GM23248 (cell line): ENCODE measurements around the gene CSNK2B.

Experiments
- EZH2 ChIP-seq: fragments of 200-600 bp; sonication (generic); IDR thresholded peaks from 2 replicates; pipeline ENCODE4 v1.6.1; 2018; ENCODE audit warnings: antibody characterized with exemption, mild to moderate bottlenecking; ENCODE audit not compliant: insufficient read depth, poor library complexity, severe bottlenecking
- EZH2phosphoT487 ChIP-seq: fragments of 200-600 bp; sonication (generic); IDR thresholded peaks from 2 replicates; pipeline ENCODE4 v1.6.1; 2018; ENCODE audit warnings: antibody characterized with exemption, moderate library complexity, mild to moderate bottlenecking, low read depth; ENCODE audit not compliant: insufficient read depth

DNA sequence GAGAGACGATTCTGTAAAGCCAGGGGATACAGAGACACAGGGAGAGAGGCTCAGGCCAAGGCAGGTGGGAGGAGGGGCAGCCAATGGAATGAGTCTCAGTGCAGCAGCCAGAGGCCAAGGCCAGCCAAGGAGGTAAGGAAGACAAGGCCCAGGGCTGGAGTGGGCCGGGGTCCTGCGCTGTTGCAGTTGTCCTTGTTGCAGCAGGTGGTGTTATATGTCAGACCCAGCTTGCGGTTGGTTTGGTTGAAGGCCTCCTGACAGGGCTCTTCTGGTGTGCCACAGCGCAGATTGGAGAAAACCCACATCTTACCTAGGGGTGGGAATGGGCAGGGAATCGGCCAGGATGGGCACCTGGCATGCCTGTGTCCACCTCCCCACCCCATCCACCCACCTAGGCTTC is 53.1 kb downstream of the CSNK2B start:
- TF ChIP-seq EZH2 (no peak), EZH2phosphoT487 (no peak)
